Gastrocnemius medialis (tissue), 4 donors: ENCODE results near the gene SCYL1. TPM values are rescaled to one million over a fixed set of nuclear protein-coding genes. Genes with fewer than 3 reads are reported as not detected.

Experiments
- ATAC-seq, 2 donors: fragments of 150-250 bp; one replicate each; pipeline ENCODE4 v1.9.1; 2016
- DNase-seq, 2 donors: peaks; one replicate each; pipeline ENCODE4 v3.0.0-alpha.2; 2019
- H3K27ac ChIP-seq, 4 donors: fragments of 200-600 bp; sonication (generic); 1 replicate in 1 of 4; 2 replicates in 3 of 4; pipeline ENCODE4 v1.5.1; 2016 to 2018; ENCODE audit warnings: mild to moderate bottlenecking in 2 of 4, moderate library complexity in 1 of 4
- H3K27me3 ChIP-seq, 3 donors: fragments of 200-600 bp; sonication (generic) in 2 of 3; 1 replicate in 1 of 3; 2 replicates in 2 of 3; pipeline versions ENCODE4 v1.5.1 to v1.6.0; 2016 to 2019; ENCODE audit warnings: mild to moderate bottlenecking in 1 of 3, moderate library complexity in 1 of 3
- H3K36me3 ChIP-seq, 2 donors: fragments of 200-600 bp; sonication (generic) in 1 of 2; one replicate each; pipeline ENCODE4 v1.5.1; 2017 to 2018
- H3K4me1 ChIP-seq, 2 donors: fragments of 200-600 bp; sonication (generic) in 1 of 2; one replicate each; pipeline ENCODE4 v1.5.1; 2016 to 2017; ENCODE audit warnings: mild to moderate bottlenecking in 2 of 2
- H3K4me3 ChIP-seq, 4 donors: fragments of 200-600 bp; sonication (generic) in 3 of 4; 1 replicate in 1 of 4; 2 replicates in 3 of 4; pipeline ENCODE4 v1.5.1; 2016 to 2019; ENCODE audit warnings: mild to moderate bottlenecking in 2 of 4
- H3K9me3 ChIP-seq, 3 donors: fragments of 200-600 bp; sonication (generic) in 2 of 3; 1 replicate in 1 of 3; 2 replicates in 2 of 3; pipeline ENCODE4 v1.5.1; 2016 to 2019
- POLR2A ChIP-seq, 2 donors: fragments of 450-650 bp; IDR thresholded peaks; one replicate each; pipeline ENCODE4 v1.6.1; 2017; ENCODE audit warnings: antibody characterized with exemption in 2 of 2, mild to moderate bottlenecking in 2 of 2, moderate library complexity in 2 of 2
- in situ Hi-C, 4 donors: fragments of 200-750 bp; cut with MboI; loops; one replicate each; pipeline versions ENCODE4 v1.15.0 to v1.8.0; 2017; ENCODE audit warnings: low sequenced_read_pairs in 4 of 4
- intact Hi-C: fragments of 100-400 bp; cut with DNase I; formaldehyde crosslinking; loops from one replicate; pipeline ENCODE4 v1.15.1; 2023; ENCODE audit warnings: low total_unique reads
- total RNA-seq, 4 donors: library from RNA; depleted of rRNA; stranded (reverse); fragments of >200 nt; gene quantifications; one replicate each; pipeline versions ENCODE4 v1.1.0 to v1.2.3, GENCODE V29; 2016
- TF ChIP-seq, protein P1 (sequence below), 5 experiments: fragments of 450-650 bp in 3 of 5; fragments of 200-600 bp in 2 of 5; sonication (generic) in 2 of 5; IDR thresholded peaks in 4 of 5; conservative IDR thresholded peaks in 1 of 5; 1 replicate in 4 of 5; 2 replicates in 1 of 5; pipeline ENCODE4 v1.5.1; 2016 to 2019; ENCODE audit warnings: antibody characterized with exemption in 5 of 5, mild to moderate bottlenecking in 3 of 5, moderate library complexity in 3 of 5

SCYL1 gene
- total RNA-seq, 4 donors from 2014 or later = 120 to 162 (median 133) TPM

DNA sequence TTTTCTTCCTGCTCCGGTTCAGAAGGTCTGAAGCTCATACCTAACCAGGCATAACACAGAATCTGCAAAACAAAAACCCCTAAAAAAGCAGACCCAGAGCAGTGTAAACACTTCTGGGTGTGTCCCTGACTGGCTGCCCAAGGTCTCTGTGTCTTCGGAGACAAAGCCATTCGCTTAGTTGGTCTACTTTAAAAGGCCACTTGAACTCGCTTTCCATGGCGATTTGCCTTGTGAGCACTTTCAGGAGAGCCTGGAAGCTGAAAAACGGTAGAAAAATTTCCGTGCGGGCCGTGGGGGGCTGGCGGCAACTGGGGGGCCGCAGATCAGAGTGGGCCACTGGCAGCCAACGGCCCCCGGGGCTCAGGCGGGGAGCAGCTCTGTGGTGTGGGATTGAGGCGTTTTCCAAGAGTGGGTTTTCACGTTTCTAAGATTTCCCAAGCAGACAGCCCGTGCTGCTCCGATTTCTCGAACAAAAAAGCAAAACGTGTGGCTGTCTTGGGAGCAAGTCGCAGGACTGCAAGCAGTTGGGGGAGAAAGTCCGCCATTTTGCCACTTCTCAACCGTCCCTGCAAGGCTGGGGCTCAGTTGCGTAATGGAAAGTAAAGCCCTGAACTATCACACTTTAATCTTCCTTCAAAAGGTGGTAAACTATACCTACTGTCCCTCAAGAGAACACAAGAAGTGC, 26.7 kb upstream of the SCYL1 start:
- H3K9me3 ChIP-seq = no peaks in the 10 kb centered on the region
- TF ChIP-seq, protein P1, sequence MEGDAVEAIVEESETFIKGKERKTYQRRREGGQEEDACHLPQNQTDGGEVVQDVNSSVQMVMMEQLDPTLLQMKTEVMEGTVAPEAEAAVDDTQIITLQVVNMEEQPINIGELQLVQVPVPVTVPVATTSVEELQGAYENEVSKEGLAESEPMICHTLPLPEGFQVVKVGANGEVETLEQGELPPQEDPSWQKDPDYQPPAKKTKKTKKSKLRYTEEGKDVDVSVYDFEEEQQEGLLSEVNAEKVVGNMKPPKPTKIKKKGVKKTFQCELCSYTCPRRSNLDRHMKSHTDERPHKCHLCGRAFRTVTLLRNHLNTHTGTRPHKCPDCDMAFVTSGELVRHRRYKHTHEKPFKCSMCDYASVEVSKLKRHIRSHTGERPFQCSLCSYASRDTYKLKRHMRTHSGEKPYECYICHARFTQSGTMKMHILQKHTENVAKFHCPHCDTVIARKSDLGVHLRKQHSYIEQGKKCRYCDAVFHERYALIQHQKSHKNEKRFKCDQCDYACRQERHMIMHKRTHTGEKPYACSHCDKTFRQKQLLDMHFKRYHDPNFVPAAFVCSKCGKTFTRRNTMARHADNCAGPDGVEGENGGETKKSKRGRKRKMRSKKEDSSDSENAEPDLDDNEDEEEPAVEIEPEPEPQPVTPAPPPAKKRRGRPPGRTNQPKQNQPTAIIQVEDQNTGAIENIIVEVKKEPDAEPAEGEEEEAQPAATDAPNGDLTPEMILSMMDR (IDR thresholded peaks at IDR 0.05 in 4 of 5, conservative IDR thresholded peaks at IDR 0.05 in 1 of 5) = no peak
- TF ChIP-seq POLR2A (IDR thresholded peaks at IDR 0.05) = no peak
- in situ Hi-C loops (no loop called here), intact Hi-C loops (no loop called here)
- H3K4me1 ChIP-seq = peaks cover 35 to 39% of the 10 kb centered on the region in 2 donors
- peaks cover 9 to 34% of the 10 kb centered on the region in 2 donors for H3K36me3 ChIP-seq
- DNase-seq (peak in 1 of 2 donors; percentile 58), ATAC-seq (peak; percentile 21 to 22)
- H3K27me3 ChIP-seq = no peaks in the 10 kb centered on the region
- peak overlapping the region; percentile 81 to 93 (median 91) for H3K4me3 ChIP-seq
- peak overlapping the region; percentile 91 to 99 (median 94) for H3K27ac ChIP-seq

DNA sequence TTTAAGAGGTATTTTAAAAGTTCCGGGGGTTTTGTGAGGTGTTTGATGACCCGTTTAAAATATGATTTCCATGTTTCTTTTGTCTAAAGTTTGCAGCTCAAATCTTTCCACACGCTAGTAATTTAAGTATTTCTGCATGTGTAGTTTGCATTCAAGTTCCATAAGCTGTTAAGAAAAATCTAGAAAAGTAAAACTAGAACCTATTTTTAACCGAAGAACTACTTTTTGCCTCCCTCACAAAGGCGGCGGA, 26.2 kb upstream of the SCYL1 start:
- peak overlapping the region; percentile 91 to 99 (median 94) for H3K27ac ChIP-seq
- H3K4me1 ChIP-seq = peaks cover 30 to 34% of the 10 kb centered on the region in 2 donors
- intact Hi-C loops (no loop called here), in situ Hi-C loops (no loop called here)
- H3K4me3 ChIP-seq = peak overlapping the region; percentile 81 to 93 (median 91)
- DNase-seq (no peak), ATAC-seq (no peak)
- H3K36me3 ChIP-seq = peaks cover 13 to 39% of the 10 kb centered on the region in 2 donors
- H3K9me3 ChIP-seq = no peaks in the 10 kb centered on the region
- H3K27me3 ChIP-seq = no peaks in the 10 kb centered on the region
- no peak for TF ChIP-seq POLR2A (IDR thresholded peaks at IDR 0.05)
- TF ChIP-seq, protein P1 (IDR thresholded peaks at IDR 0.05 in 4 of 5, conservative IDR thresholded peaks at IDR 0.05 in 1 of 5) = no peak

DNA sequence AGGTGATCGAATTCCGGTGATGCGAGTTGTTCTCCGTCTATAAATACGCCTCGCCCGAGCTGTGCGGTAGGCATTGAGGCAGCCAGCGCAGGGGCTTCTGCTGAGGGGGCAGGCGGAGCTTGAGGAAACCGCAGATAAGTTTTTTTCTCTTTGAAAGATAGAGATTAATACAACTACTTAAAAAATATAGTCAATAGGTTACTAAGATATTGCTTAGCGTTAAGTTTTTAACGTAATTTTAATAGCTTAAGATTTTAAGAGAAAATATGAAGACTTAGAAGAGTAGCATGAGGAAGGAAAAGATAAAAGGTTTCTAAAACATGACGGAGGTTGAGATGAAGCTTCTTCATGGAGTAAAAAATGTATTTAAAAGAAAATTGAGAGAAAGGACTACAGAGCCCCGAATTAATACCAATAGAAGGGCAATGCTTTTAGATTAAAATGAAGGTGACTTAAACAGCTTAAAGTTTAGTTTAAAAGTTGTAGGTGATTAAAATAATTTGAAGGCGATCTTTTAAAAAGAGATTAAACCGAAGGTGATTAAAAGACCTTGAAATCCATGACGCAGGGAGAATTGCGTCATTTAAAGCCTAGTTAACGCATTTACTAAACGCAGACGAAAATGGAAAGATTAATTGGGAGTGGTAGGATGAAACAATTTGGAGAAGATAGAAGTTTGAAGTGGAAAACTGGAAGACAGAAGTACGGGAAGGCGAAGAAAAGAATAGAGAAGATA, 25.7 kb upstream of the SCYL1 start, which contains the start of gene MALAT1:
MALAT1 (plus strand) TSS at position 69 of the 736 bp plus-strand sequence.
- TF ChIP-seq, protein P1 (IDR thresholded peaks at IDR 0.05 in 4 of 5, conservative IDR thresholded peaks at IDR 0.05 in 1 of 5) = peak in 1 of 5 experiments; percentile 15
- TF ChIP-seq POLR2A (IDR thresholded peaks at IDR 0.05) = peak in 1 of 2 donors; percentile 100
- Histone ChIP-seq H3K36me3 (peaks cover 18 to 44% of the 10 kb centered on the region in 2 donors), H3K4me3 (peak within 1 kb of the TSS; percentile 81 to 93 (median 91)), H3K9me3 (no peaks in the 10 kb centered on the region), H3K4me1 (peaks cover 28 to 30% of the 10 kb centered on the region in 2 donors), H3K27ac (peak within 1 kb of the TSS; percentile 91 to 99 (median 94)), H3K27me3 (no peaks in the 10 kb centered on the region)
- in situ Hi-C loops = no loop called here
- peak in 1 of 2 donors; percentile 8 for ATAC-seq
- intact Hi-C loops = no loop called here
- DNase-seq = peak; percentile 92

DNA sequence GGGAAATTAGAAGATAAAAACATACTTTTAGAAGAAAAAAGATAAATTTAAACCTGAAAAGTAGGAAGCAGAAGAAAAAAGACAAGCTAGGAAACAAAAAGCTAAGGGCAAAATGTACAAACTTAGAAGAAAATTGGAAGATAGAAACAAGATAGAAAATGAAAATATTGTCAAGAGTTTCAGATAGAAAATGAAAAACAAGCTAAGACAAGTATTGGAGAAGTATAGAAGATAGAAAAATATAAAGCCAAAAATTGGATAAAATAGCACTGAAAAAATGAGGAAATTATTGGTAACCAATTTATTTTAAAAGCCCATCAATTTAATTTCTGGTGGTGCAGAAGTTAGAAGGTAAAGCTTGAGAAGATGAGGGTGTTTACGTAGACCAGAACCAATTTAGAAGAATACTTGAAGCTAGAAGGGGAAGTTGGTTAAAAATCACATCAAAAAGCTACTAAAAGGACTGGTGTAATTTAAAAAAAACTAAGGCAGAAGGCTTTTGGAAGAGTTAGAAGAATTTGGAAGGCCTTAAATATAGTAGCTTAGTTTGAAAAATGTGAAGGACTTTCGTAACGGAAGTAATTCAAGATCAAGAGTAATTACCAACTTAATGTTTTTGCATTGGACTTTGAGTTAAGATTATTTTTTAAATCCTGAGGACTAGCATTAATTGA, 25.0 kb upstream of the SCYL1 start:
- no peak for ATAC-seq
- intact Hi-C loops = no loop called here
- Histone ChIP-seq H3K36me3 (peaks cover 24 to 51% of the 10 kb centered on the region in 2 donors), H3K4me1 (peaks cover 28 to 30% of the 10 kb centered on the region in 2 donors), H3K27ac (peak overlapping the region; percentile 91 to 99 (median 94)), H3K9me3 (no peaks in the 10 kb centered on the region), H3K4me3 (peak overlapping the region; percentile 81 to 93 (median 91)), H3K27me3 (no peaks in the 10 kb centered on the region)
- no peak for DNase-seq
- in situ Hi-C loops = loop anchor here in 1 of 4 donors (10.0 kb wide), 1 partner anchor 75 kb away; the partner anchor contains the start of gene NEAT1
- TF ChIP-seq, protein P1 (IDR thresholded peaks at IDR 0.05 in 4 of 5, conservative IDR thresholded peaks at IDR 0.05 in 1 of 5) = no peak
- no peak for TF ChIP-seq POLR2A (IDR thresholded peaks at IDR 0.05)
